MCF 10A (cell line): ENCODE results near the gene PIGL. TPM values are rescaled to one million over a fixed set of nuclear protein-coding genes. Genes with fewer than 3 reads are reported as not detected.
"Not testable (repeated sequence)": the region's sequence is repeated elsewhere in the genome, so short reads cannot be mapped to it uniquely, and the experiment has no call there.

ENCODE experiments used
- BruUV-seq: library from RNA; stranded (reverse); fragments of 400-500 nt; replicated peaks from 2 replicates; lab custom pipeline; 2021; lab: Mats Ljungman, UMichigan
- CTCF ChIA-PET: fragments of 300-600 bp; sonication (Branson Sonifier 250); formaldehyde crosslinking; extraction: SDS; loops from one replicate; lab custom pipeline; 2021; ENCODE audit warnings: antibody characterized with exemption, inconsistent platforms; lab: Yijun Ruan, JAX
- POLR2A ChIA-PET: fragments of 300-600, 350-650 bp; sonication (Branson Sonifier 250); formaldehyde crosslinking; extraction: SDS; loops from one replicate; lab custom pipeline; 2020; ENCODE audit warnings: antibody characterized with exemption, inconsistent platforms; lab: Yijun Ruan, JAX
- DNase-seq: peaks from one replicate; pipeline ENCODE4 v3.0.0-alpha.2; 2018; ENCODE audit not compliant: unreplicated experiment
- H3K27ac Mint-ChIP-seq: one replicate; pipeline ENCODE4 v1.8.0; 2022; ENCODE audit warnings: mild to moderate bottlenecking, low read depth, mixed read lengths; ENCODE audit not compliant: unreplicated experiment
- H3K27me3 Mint-ChIP-seq: one replicate; pipeline ENCODE4 v1.8.0; 2022; ENCODE audit warnings: mixed read lengths; ENCODE audit not compliant: insufficient read depth, unreplicated experiment
- H3K36me3 Mint-ChIP-seq: one replicate; pipeline ENCODE4 v1.8.0; 2022; ENCODE audit warnings: mild to moderate bottlenecking, moderate library complexity, mixed read lengths; ENCODE audit not compliant: insufficient read depth, unreplicated experiment
- H3K4me1 Mint-ChIP-seq: one replicate; pipeline ENCODE4 v1.8.0; 2022; ENCODE audit warnings: mixed read lengths; ENCODE audit not compliant: insufficient read depth, unreplicated experiment
- H3K4me3 Mint-ChIP-seq: one replicate; pipeline ENCODE4 v1.8.0; 2022; ENCODE audit warnings: mild to moderate bottlenecking, moderate library complexity, mixed read lengths; ENCODE audit not compliant: unreplicated experiment
- H3K9me3 Mint-ChIP-seq: one replicate; pipeline ENCODE4 v1.8.0; 2022; ENCODE audit warnings: mixed read lengths; ENCODE audit not compliant: unreplicated experiment
- intact Hi-C: fragments of 100-400 bp; cut with micrococcal nuclease; formaldehyde crosslinking; loops from 2 replicates; pipeline ENCODE4 v1.14.1; 2022
- total RNA-seq: library from RNA; stranded (reverse); gene quantifications from 2 replicates; pipeline ENCODE4 v1.2.3, GENCODE V29; 2022
- TF ChIP-seq, protein P1 (sequence below): fragments of 200-600 bp; IDR thresholded peaks from one replicate; pipeline ENCODE4 v1.8.0; 2022; ENCODE audit warnings: antibody characterized with exemption, mild to moderate bottlenecking; ENCODE audit not compliant: unreplicated experiment

Gene PIGL
- total RNA-seq, 1 experiment from 2014 or later: 31.3 TPM

DNA sequence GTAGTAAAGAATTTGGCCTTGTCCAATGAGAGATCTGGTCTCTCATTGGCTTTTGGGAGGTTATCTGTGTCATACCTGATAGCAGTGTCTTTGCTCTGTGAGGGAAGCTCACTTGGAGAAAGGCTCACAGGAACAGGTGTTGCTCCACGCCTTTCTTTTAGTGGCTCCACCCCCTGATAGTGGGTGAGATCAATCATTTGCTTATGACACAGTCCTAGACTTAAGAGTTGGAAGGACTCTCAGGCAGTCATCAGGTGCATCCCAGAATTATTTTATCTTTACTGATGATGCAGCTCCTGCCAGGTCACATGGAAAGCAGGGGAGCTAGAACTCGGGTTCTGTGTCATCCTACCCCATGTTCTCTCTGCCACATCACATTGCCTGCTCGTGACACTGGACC is 76.9 kb downstream of the PIGL start:
- DNase-seq: no peak
- ChIA-PET POLR2A (interaction anchor here (0.6 kb wide), 2 partner anchors 10 to 42 kb away, joined by 4 to 5 read pairs; no protein-coding TSS in a partner anchor), CTCF (interaction anchor here (0.6 to 2.9 kb wide), 3 partner anchors 11 to 123 kb away, joined by 3 to 11 read pairs (median 3); no protein-coding TSS in a partner anchor)
- BruUV-seq: no TSS peak
- Mint-ChIP-seq H3K4me3 (no peak overlapping the region), H3K27me3 (no peaks in the 10 kb centered on the region), H3K4me1 (no peaks in the 10 kb centered on the region), H3K27ac (no peak overlapping the region), H3K36me3 (no peaks in the 10 kb centered on the region), H3K9me3 (no peaks in the 10 kb centered on the region)
- intact Hi-C loops: no loop called here
- TF ChIP-seq, protein P1, sequence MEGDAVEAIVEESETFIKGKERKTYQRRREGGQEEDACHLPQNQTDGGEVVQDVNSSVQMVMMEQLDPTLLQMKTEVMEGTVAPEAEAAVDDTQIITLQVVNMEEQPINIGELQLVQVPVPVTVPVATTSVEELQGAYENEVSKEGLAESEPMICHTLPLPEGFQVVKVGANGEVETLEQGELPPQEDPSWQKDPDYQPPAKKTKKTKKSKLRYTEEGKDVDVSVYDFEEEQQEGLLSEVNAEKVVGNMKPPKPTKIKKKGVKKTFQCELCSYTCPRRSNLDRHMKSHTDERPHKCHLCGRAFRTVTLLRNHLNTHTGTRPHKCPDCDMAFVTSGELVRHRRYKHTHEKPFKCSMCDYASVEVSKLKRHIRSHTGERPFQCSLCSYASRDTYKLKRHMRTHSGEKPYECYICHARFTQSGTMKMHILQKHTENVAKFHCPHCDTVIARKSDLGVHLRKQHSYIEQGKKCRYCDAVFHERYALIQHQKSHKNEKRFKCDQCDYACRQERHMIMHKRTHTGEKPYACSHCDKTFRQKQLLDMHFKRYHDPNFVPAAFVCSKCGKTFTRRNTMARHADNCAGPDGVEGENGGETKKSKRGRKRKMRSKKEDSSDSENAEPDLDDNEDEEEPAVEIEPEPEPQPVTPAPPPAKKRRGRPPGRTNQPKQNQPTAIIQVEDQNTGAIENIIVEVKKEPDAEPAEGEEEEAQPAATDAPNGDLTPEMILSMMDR: no peak

DNA sequence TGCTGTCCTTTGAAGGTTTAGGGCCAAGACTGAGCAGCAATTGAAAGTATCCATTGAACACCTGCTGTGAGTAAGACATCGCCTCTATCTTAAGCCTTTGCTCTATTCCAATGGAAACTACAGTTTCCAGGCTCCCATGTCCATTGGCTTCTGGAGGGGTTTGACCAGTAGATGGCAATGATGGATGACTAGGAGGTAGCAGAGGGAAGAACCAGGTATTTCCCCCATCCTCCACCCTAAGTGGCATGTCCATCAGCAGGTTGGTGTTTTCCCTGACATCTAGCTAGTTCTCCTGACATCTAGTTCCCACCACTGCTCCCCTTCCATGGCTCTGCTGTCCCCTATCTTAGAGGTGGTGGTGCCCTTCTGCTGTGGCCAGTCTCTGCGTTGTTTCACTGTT is 77.5 kb downstream of the PIGL start:
- H3K4me1 Mint-ChIP-seq: no peaks in the 10 kb centered on the region
- H3K27ac Mint-ChIP-seq: no peak overlapping the region
- H3K27me3 Mint-ChIP-seq: no peaks in the 10 kb centered on the region
- POLR2A ChIA-PET: no interaction called here
- no peaks in the 10 kb centered on the region for H3K9me3 Mint-ChIP-seq
- H3K4me3 Mint-ChIP-seq: no peak overlapping the region
- TF ChIP-seq, protein P1: no peak
- no TSS peak for BruUV-seq
- DNase-seq: no peak
- H3K36me3 Mint-ChIP-seq: no peaks in the 10 kb centered on the region
- CTCF ChIA-PET: interaction anchor here (0.6 to 2.9 kb wide), 3 partner anchors 11 to 123 kb away, joined by 3 to 11 read pairs (median 3); no protein-coding TSS in a partner anchor
- intact Hi-C loops: no loop called here

DNA sequence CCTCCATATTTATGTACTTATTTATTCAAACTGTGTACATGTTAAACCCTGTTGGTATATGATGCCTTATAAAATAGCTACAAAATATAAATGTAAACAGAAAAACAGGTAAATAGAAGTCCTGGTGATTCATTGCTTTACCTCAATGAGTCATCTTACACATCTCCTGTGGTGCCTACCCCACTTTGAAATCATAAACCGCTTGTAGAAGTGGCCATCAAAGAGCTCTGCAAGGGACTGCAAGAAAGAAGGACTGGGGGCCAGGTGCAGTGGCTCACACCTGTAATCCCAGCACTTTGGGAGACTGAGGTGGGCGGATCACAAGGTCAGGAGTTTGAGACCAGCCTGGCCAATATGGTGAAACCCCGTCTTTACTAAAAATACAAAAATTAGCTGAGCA is 79.1 kb downstream of the PIGL start:
- H3K4me3 Mint-ChIP-seq, H3K36me3 Mint-ChIP-seq, BruUV-seq, H3K4me1 Mint-ChIP-seq, H3K27ac Mint-ChIP-seq, H3K9me3 Mint-ChIP-seq, H3K27me3 Mint-ChIP-seq, intact Hi-C loops: not testable (repeated sequence)
- peak; percentile 25 for DNase-seq
- POLR2A ChIA-PET: interaction anchor here (0.7 to 1.7 kb wide), 3 partner anchors 10 to 79 kb away, joined by 3 to 12 read pairs (median 3); partner anchors contain the start of gene PIGL
- CTCF ChIA-PET: interaction anchor here (0.6 to 2.9 kb wide), 2 partner anchors 9 to 58 kb away, joined by 4 to 11 read pairs; no protein-coding TSS in a partner anchor

DNA sequence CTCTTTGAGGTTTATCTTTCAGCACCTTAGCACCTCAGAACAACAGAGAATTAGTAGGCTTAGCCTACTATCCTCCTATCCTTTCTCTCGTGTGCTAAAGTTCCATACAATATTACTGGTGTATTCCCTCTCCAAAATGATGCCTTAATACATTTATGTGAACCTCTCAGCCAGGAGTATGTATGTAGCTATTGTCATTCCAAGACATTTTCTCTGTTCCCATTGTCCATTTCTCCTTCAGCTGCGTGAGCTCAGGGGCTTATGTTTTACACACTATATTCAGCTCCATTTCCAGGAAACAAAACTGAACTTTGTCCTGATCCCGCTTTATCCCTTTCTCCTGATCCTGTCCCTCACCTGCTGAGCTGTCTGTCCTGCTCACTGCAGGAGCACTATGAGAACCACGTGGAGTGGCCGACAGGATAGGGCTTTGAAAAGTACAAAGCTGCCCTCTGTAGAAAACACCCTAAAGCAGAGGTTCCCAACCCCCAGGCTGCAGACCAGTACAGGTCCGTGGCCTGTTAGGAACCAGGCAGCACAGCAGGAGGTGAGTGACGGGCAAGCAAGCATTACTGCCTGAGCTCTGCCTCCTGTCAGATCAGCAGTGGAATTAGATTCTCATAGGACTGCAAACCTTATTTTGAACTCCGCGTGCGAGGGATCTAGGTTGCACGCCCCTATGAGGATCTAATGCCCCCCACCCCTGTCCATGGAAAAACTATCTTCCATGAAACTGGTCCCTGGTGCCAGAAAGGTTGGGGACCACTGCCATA is 80.5 kb downstream of the PIGL start:
- no TSS peak for BruUV-seq
- H3K27me3 Mint-ChIP-seq: no peaks in the 10 kb centered on the region
- H3K27ac Mint-ChIP-seq: no peak overlapping the region
- no peak overlapping the region for H3K4me3 Mint-ChIP-seq
- no peak for DNase-seq
- intact Hi-C loops: no loop called here
- TF ChIP-seq, protein P1: no peak
- POLR2A ChIA-PET: no interaction called here
- H3K9me3 Mint-ChIP-seq: no peaks in the 10 kb centered on the region
- CTCF ChIA-PET: interaction anchor here (0.6 to 0.8 kb wide), 3 partner anchors 9 to 311 kb away, joined by 3 to 6 read pairs (median 3); no protein-coding TSS in a partner anchor
- peaks cover 6% of the 10 kb centered on the region for H3K36me3 Mint-ChIP-seq
- H3K4me1 Mint-ChIP-seq: no peaks in the 10 kb centered on the region
